ENCODE results near the gene ILRUN.
"Not testable (repeated sequence)": the region's sequence is repeated elsewhere in the genome, so short reads cannot be mapped to it uniquely, and the experiment has no call there.

Gene ILRUN

GRCh38 chr6:34671801-34672656, 24.5 kb downstream of the ILRUN start:
- no peak overlapping the region for H3K4me3 ChIP-seq (ENCODE audit: low read depth, low read length)
- TF ChIP-seq CTCF (IDR thresholded peaks at IDR 0.05; ENCODE audit: borderline replicate concordance, insufficient read depth, low read depth, low read length): no peak

- H3K4me3 ChIP-seq (ENCODE audit: low read depth, low read length): no peak overlapping the region
- no peak for TF ChIP-seq CTCF (IDR thresholded peaks at IDR 0.05; ENCODE audit: borderline replicate concordance, insufficient read depth, low read depth, low read length)
Observed at GRCh38 chr6:34671367-34671766, 25.2 kb downstream of the ILRUN start.

- not testable (repeated sequence) for H3K4me3 ChIP-seq (ENCODE audit: low read depth, low read length)
Observed at GRCh38 chr6:34668799-34669198, 27.8 kb downstream of the ILRUN start.

- no peak overlapping the region for H3K4me3 ChIP-seq (ENCODE audit: low read depth, low read length)
- no peak for TF ChIP-seq CTCF (IDR thresholded peaks at IDR 0.05; ENCODE audit: borderline replicate concordance, insufficient read depth, low read depth, low read length)
Observed at GRCh38 chr6:34667481-34668238, 28.9 kb downstream of the ILRUN start.

GRCh38 chr6:34665019-34665418, 31.5 kb downstream of the ILRUN start:
- TF ChIP-seq CTCF (IDR thresholded peaks at IDR 0.05; ENCODE audit: borderline replicate concordance, insufficient read depth, low read depth, low read length): no peak

GRCh38 chr6:34664256-34664971, 32.2 kb downstream of the ILRUN start:
- no peak overlapping the region for H3K4me3 ChIP-seq (ENCODE audit: low read depth, low read length)
- no peak for TF ChIP-seq CTCF (IDR thresholded peaks at IDR 0.05; ENCODE audit: borderline replicate concordance, insufficient read depth, low read depth, low read length)

More at GRCh38 chr6:34665019-34665418, 31.5 kb downstream of the ILRUN start:
- H3K4me3 ChIP-seq (ENCODE audit: low read depth, low read length): no peak overlapping the region

GRCh38 chr6:34663831-34664255, 32.7 kb downstream of the ILRUN start:
- no peak for TF ChIP-seq CTCF (IDR thresholded peaks at IDR 0.05; ENCODE audit: borderline replicate concordance, insufficient read depth, low read depth, low read length)
- no peak overlapping the region for H3K4me3 ChIP-seq (ENCODE audit: low read depth, low read length)

Data from GM12875 (cell line).